CD4-positive, alpha-beta T cell (primary cell): ENCODE data around the gene MT1M. TPM values are rescaled to one million over a fixed set of nuclear protein-coding genes. Genes with fewer than 3 reads are reported as not detected.

ENCODE experiments used
- ATAC-seq: fragments of 200-7000 bp; cut with Tn5 transposase; one replicate; pipeline ENCODE4 v1.10.0; 2022; ENCODE audit warnings: mild to moderate bottlenecking; ENCODE audit not compliant: poor library complexity
- CTCF ChIA-PET: fragments of 350-600 bp; sonication (Branson Sonifier 250); formaldehyde crosslinking; loops from one replicate; lab custom pipeline; 2021; ENCODE audit warnings: antibody characterized with exemption, inconsistent platforms; lab: Charles Lee
- POLR2A ChIA-PET: fragments of 350-600 bp; sonication (Branson Sonifier 250); formaldehyde crosslinking; loops from one replicate; lab custom pipeline; 2021; ENCODE audit warnings: antibody characterized with exemption, inconsistent platforms; lab: Charles Lee
- DNase-seq, 14 experiments: peaks; one replicate each; pipeline ENCODE4 v3.0.0-alpha.2; 2013 to 2020; ENCODE audit warnings: mixed read lengths in 2 of 14
- H3K27ac ChIP-seq, 2 donors: one replicate each; pipeline versions ENCODE4 v1.5.1 to v1.7.0; 2013; ENCODE audit warnings: low read length in 2 of 2, low read depth in 1 of 2, mild to moderate bottlenecking in 1 of 2
- H3K27me3 ChIP-seq, 2 experiments: 1 replicate in 1 of 2; 2 replicates in 1 of 2; pipeline versions ENCODE4 v1.6.1 to v1.7.0; 2013; ENCODE audit warnings: low read length in 2 of 2, control low read depth in 1 of 2, mild to moderate bottlenecking in 1 of 2, moderate library complexity in 1 of 2; ENCODE audit not compliant: insufficient read depth in 2 of 2, control insufficient read depth in 1 of 2
- H3K36me3 ChIP-seq: one replicate; pipeline ENCODE4 v1.6.1; 2013; ENCODE audit warnings: low read length, control low read depth; ENCODE audit not compliant: insufficient read depth
- H3K4me1 ChIP-seq: one replicate; pipeline ENCODE4 v1.6.1; 2013; ENCODE audit warnings: low read length, control low read depth; ENCODE audit not compliant: insufficient read depth
- H3K4me3 ChIP-seq: one replicate; pipeline ENCODE4 v1.5.1; 2013; ENCODE audit warnings: mild to moderate bottlenecking, low read length, moderate library complexity
- H3K9me3 ChIP-seq, 2 experiments: 1 replicate in 1 of 2; 2 replicates in 1 of 2; pipeline versions ENCODE4 v1.6.1 to v1.7.0; 2013; ENCODE audit warnings: low read length in 2 of 2, mild to moderate bottlenecking in 2 of 2, control low read depth in 1 of 2, moderate library complexity in 1 of 2; ENCODE audit not compliant: control insufficient read depth in 1 of 2, insufficient read depth in 1 of 2
- H3K27ac Mint-ChIP-seq: one replicate; pipeline ENCODE4 v1.8.0; 2020; ENCODE audit warnings: mixed read lengths
- H3K27me3 Mint-ChIP-seq: one replicate; pipeline ENCODE4 v1.8.0; 2021; ENCODE audit warnings: mixed read lengths
- H3K36me3 Mint-ChIP-seq: one replicate; pipeline ENCODE4 v1.8.0; 2021; ENCODE audit warnings: low read depth, mixed read lengths
- H3K4me1 Mint-ChIP-seq: one replicate; pipeline ENCODE4 v1.8.0; 2021; ENCODE audit warnings: low read depth, mixed read lengths
- H3K4me3 Mint-ChIP-seq: one replicate; pipeline ENCODE4 v1.8.0; 2020; ENCODE audit warnings: mild to moderate bottlenecking, mixed read lengths
- H3K9me3 Mint-ChIP-seq: one replicate; pipeline ENCODE4 v1.8.0; 2020; ENCODE audit warnings: mixed read lengths
- CTCF ChIP-seq: fragments of 200-600 bp; IDR thresholded peaks from one replicate; pipeline ENCODE4 v1.8.0; 2022; ENCODE audit warnings: antibody characterized with exemption, mild to moderate bottlenecking
- intact Hi-C, 2 experiments: fragments of 100-400 bp; cut with DNase I in 1 of 2; cut with micrococcal nuclease in 1 of 2; formaldehyde crosslinking; loops; one replicate each; pipeline versions ENCODE4 v1.15.1 to v1.9.0; 2023 to 2025; cut with DNase I, micrococcal nuclease
- total RNA-seq, 174 experiments: library from RNA in 2 of 174; stranded (reverse) in 2 of 174; gene quantifications; one replicate each; pipeline ENCODE4 v1.2.3 and lab custom pipeline; 2021 to 2026

MT1M gene
- total RNA-seq, 2 experiments from 2014 or later, result not detected

GRCh38 chr16:56632848-56633365 lies 448 bp downstream of the MT1M start:
- no peak for ATAC-seq
- ChIA-PET CTCF (no interaction called here), POLR2A (no interaction called here)
- no peaks in the 10 kb centered on the region for H3K9me3 Mint-ChIP-seq
- peaks cover 93% of the 10 kb centered on the region for H3K27me3 Mint-ChIP-seq
- Histone ChIP-seq H3K27me3 (peaks cover 60 to 70% of the 10 kb centered on the region in 2 experiments), H3K27ac (no peak overlapping the region), H3K4me3 (no peak overlapping the region), H3K36me3 (no peaks in the 10 kb centered on the region), H3K9me3 (peaks cover 0 to 13% of the 10 kb centered on the region in 2 experiments), H3K4me1 (peaks cover 42% of the 10 kb centered on the region)
- TF ChIP-seq CTCF, result no peak
- H3K4me3 Mint-ChIP-seq, result peak overlapping the region; percentile 60
- DNase-seq, result no peak
- intact Hi-C loops, result no loop called here
- H3K27ac Mint-ChIP-seq, result no peak overlapping the region
- no peaks in the 10 kb centered on the region for H3K36me3 Mint-ChIP-seq
- peaks cover 50% of the 10 kb centered on the region for H3K4me1 Mint-ChIP-seq

GRCh38 chr16:56633535-56633934 lies 1.1 kb downstream of the MT1M start:
- intact Hi-C loops, result no loop called here
- Histone ChIP-seq H3K4me3 (no peak overlapping the region), H3K4me1 (peaks cover 48% of the 10 kb centered on the region), H3K9me3 (peaks cover 0 to 13% of the 10 kb centered on the region in 2 experiments), H3K36me3 (no peaks in the 10 kb centered on the region), H3K27ac (no peak overlapping the region), H3K27me3 (peaks cover 63 to 77% of the 10 kb centered on the region in 2 experiments)
- no peaks in the 10 kb centered on the region for H3K9me3 Mint-ChIP-seq
- ChIA-PET CTCF (no interaction called here), POLR2A (no interaction called here)
- H3K36me3 Mint-ChIP-seq, result no peaks in the 10 kb centered on the region
- no peak overlapping the region for H3K27ac Mint-ChIP-seq
- H3K27me3 Mint-ChIP-seq, result peaks cover 95% of the 10 kb centered on the region
- ATAC-seq, result no peak
- H3K4me3 Mint-ChIP-seq, result no peak overlapping the region
- no peak for DNase-seq
- no peak for TF ChIP-seq CTCF
- H3K4me1 Mint-ChIP-seq, result peaks cover 53% of the 10 kb centered on the region

- ChIA-PET POLR2A (no interaction called here), CTCF (no interaction called here)
- Histone ChIP-seq H3K4me1 (peaks cover 49% of the 10 kb centered on the region), H3K4me3 (peak overlapping the region; percentile 19), H3K27ac (no peak overlapping the region), H3K27me3 (peaks cover 76 to 90% of the 10 kb centered on the region in 2 experiments), H3K9me3 (peaks cover 0 to 13% of the 10 kb centered on the region in 2 experiments), H3K36me3 (no peaks in the 10 kb centered on the region)
- ATAC-seq, result no peak
- no peaks in the 10 kb centered on the region for H3K9me3 Mint-ChIP-seq
- DNase-seq, result no peak
- no peak overlapping the region for H3K27ac Mint-ChIP-seq
- H3K27me3 Mint-ChIP-seq, result peaks cover 95% of the 10 kb centered on the region
- TF ChIP-seq CTCF, result no peak
- H3K4me1 Mint-ChIP-seq, result peaks cover 56% of the 10 kb centered on the region
- H3K4me3 Mint-ChIP-seq, result peak overlapping the region; percentile 74
- intact Hi-C loops, result no loop called here
- no peaks in the 10 kb centered on the region for H3K36me3 Mint-ChIP-seq
Measured at GRCh38 chr16:56634715-56635440, 2.4 kb downstream of the MT1M start.
